Tracheal epithelial cell (primary cell): ENCODE results near the gene TMEM220. TPM values are rescaled to one million over a fixed set of nuclear protein-coding genes. Genes with fewer than 3 reads are reported as not detected.

Source experiments
- total RNA-seq: library from RNA; depleted of rRNA; stranded (reverse); fragments of >200 nt; gene quantifications from 2 replicates; pipeline ENCODE4 v1.2.1, GENCODE V29; 2014

TMEM220 gene
- 0.96 and 2.8 TPM in 2 replicates for total RNA-seq

DNA sequence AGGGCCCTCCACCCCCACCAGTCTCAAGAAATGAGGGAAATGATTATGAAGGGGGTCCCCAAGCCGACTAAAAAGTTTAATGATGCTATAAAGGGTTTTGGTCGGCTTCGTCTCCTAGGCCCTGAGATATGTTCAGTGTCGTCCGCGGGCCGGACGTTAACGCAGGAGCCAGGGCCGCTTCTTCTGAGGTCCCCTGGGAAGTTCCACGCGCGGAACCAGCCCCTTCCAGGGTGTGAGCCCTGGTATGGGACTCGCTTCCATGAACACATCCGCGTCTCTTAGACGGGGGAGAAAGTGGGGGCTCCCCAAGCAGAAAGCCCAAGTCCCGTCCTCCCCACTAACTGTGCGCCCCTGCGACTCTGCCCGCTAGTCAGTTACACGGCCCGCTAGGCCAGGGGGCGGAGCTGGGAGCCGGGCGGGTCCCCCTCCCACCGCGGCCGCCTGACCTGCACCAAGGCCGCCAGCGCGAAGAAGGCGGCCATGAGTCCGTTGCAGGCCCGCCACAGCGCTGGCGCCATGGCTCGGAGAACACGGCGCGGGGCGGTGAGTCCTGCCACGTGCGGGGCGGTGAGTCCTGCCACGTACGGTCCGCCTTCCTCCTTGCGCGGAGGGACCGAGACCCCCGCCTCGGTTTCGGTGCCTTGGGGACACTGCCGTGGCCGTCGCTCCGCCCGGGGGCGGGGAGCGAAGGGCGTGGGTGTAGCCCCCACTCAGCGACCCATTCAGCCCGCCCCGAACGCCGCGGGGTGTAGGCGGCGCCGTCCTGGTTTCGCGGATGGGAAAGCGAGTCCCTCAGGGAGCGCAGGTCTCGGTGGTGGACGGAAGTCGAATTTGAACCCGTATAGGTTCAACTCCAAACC, at the start of gene TMEM220:
Gene TMEM220 (minus strand): TSS at position 690 of the 860 bp plus-strand sequence. CDS start 172 bp downstream, at position 518.

DNA sequence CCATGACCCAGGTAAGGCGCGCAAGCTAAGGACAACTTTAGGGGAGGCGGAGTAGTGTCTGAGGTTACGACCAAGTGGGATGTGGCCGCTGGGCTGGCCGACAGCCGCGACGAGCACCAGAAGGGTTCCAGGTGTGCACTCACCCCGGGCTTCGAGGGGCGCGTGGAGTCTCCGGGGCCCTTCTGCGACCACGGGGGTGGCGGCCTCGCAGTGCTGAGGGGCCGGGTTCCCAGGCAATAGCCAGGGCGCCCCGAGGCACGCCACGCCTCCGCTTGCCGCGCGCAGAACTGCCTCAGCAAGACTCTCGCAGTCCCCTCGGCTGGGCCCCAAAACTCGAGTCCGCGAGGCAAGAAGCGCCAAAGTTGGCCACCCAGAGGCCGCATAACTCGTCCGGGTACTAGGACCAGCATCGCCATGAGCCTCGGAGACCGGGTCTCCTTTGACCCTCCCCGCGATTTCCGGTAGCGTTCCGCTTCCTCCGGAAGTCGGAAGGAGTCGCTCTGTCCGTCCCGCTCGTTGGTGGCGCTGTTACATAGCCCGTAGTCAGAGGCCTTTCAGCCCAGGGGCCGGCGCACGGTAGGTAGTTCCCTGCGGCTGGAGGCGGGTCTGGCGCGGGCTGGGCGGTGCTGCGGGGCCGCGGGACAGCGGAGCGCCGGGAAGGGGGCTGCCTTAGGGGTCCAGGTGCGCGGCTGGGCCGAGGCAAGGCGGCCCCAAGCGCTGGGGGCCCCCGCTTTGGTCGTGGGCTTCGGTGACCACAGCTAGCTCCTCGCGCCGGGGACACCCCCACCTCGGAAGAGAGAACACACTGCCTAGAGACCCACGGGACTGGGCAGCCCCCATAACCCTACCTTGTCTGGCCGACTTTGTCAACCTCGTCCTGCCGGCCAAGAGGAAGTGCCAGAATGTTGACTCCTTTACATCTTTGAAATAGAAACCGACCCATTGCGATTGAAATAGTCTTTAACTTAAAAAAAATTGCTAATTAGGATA, 32.4 kb downstream of the TMEM220 start, which contains the start of the genes ADPRM and SCO1:
Gene ADPRM (plus strand): TSS at position 503 of the 990 bp plus-strand sequence. CDS start 7,333 bp downstream, outside the sequence.
Gene SCO1 (minus strand): TSS at position 442 of the 990 bp plus-strand sequence. CDS start 26 bp downstream, at position 416.

Other genes with a start within 250 kb of the TMEM220 start
- gene MYH1, start 211.5 kb downstream of the TMEM220 start, total RNA-seq = not detected in 2 replicates
- gene MYH2, start 180.4 kb downstream of the TMEM220 start, total RNA-seq = not detected in 2 replicates
- under 0.01 and 0.48 TPM in 2 replicates for gene MYH3, start 72.7 kb downstream of the TMEM220 start, total RNA-seq
- 28.0 and 28.3 TPM in 2 replicates for gene SCO1, start 32.5 kb downstream of the TMEM220 start, total RNA-seq
- gene ADPRM, start 32.4 kb downstream of the TMEM220 start, total RNA-seq = 10.1 and 16.2 TPM in 2 replicates
- gene TMEM238L, start 74.1 kb upstream of the TMEM220 start, total RNA-seq = not detected in 2 replicates
- not detected in 2 replicates for gene PIRT, start 108.1 kb upstream of the TMEM220 start, total RNA-seq